OCI-LY3 (cell line): ENCODE results near the gene HEXIM1.

Source experiments
- H2AFZ ChIP-seq: fragments of 200-600, 300-600 bp; shearing (Covaris generic); 2 replicates; pipeline ENCODE4 v1.6.0; 2014; ENCODE audit warnings: antibody characterized with exemption, low read depth, low read length
- H3K27ac ChIP-seq: fragments of 200-600, 300-600 bp; sonication (generic); 2 replicates; pipeline ENCODE4 v1.5.1; 2014; ENCODE audit warnings: mild to moderate bottlenecking, low read length, moderate library complexity, mixed read lengths
- H3K27me3 ChIP-seq: fragments of 200-600, 300-600 bp; sonication (generic); 2 replicates; pipeline ENCODE4 v1.6.1; 2014; ENCODE audit warnings: low read depth, low read length, mixed read lengths
- H3K36me3 ChIP-seq: fragments of 200-600, 300-600 bp; sonication (generic); replicated peaks from 2 replicates; pipeline ENCODE3; 2014; ENCODE audit warnings: low read depth, low read length, mixed read lengths
- H3K4me1 ChIP-seq: fragments of 300-600, 200-600 bp; sonication (generic); 2 replicates; pipeline ENCODE4 v1.6.1; 2014; ENCODE audit warnings: low read length, mixed read lengths
- H3K4me2 ChIP-seq: fragments of 200-600, 300-600 bp; sonication (generic); 2 replicates; pipeline ENCODE4 v1.6.1; 2014; ENCODE audit warnings: low read length, mixed read lengths
- H3K4me3 ChIP-seq: fragments of 300-600, 200-600 bp; sonication (generic); 2 replicates; pipeline ENCODE4 v1.5.1; 2014; ENCODE audit warnings: antibody characterized with exemption, mild to moderate bottlenecking, low read length, moderate library complexity
- H3K79me2 ChIP-seq: fragments of 300-600, 200-600 bp; shearing (Covaris generic); 2 replicates; pipeline ENCODE4 v1.6.1; 2014; ENCODE audit warnings: mild to moderate bottlenecking, low read length, mixed read lengths
- H3K9ac ChIP-seq: fragments of 300-600, 200-600 bp; shearing (Covaris generic); 2 replicates; pipeline ENCODE4 v1.6.0; 2014; ENCODE audit warnings: mild to moderate bottlenecking, low read length, moderate library complexity
- H3K9me3 ChIP-seq: fragments of 200-600, 300-600 bp; shearing (Covaris generic); 2 replicates; pipeline ENCODE4 v1.6.1; 2014; ENCODE audit warnings: low read length, mixed read lengths; ENCODE audit not compliant: insufficient read depth
- H4K20me1 ChIP-seq: fragments of 200-600, 300-600 bp; sonication (generic); 2 replicates; pipeline ENCODE4 v1.6.1; 2016; ENCODE audit warnings: low read length, mixed read lengths; ENCODE audit not compliant: insufficient read depth
- EZH2phosphoT487 ChIP-seq: fragments of 200-600 bp; shearing (Covaris generic); IDR thresholded peaks from 2 replicates; pipeline ENCODE4 v1.6.1; 2018; ENCODE audit warnings: antibody characterized with exemption, mixed run types, low read depth
- TF ChIP-seq, protein P1 (sequence below): fragments of 200-600, 300-600 bp; sonication (generic); IDR thresholded peaks from 2 replicates; pipeline ENCODE4 v1.5.1; 2014; ENCODE audit warnings: antibody characterized with exemption, low read length, low read depth

Gene HEXIM1

DNA sequence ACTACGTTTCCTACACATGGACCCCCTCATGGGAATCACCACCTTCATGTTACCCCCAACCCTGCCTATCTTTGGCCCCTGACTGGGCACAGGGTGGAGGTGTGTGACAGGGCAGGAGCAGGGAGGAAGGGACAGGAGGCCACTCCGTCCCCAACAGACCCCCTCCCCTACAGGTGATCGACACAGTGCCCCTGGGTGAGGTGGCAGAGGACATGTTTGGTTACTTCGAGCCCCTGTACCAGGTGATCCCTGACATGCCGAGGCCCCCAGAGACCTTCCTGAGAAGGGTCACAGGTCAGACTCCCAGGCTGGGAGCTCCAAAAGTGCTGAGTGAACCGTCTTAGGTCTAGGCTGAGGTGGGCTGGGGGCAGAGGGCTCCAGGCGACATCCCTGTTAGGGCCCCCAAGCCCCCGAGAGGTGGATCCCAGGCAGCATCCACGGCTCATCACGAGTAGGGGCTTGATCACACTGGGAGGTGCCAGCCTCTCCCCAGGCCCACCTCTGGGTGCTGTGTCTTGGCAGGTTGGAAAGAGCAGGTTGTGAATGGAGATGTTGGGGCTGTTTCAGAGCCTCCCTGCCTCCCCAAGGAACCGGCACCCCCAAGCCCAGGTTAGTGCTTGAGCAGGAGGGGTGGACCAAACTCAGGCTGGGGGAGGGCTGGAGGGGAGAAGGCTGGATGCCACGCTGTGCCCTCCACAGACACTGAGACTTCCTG is 11.3 kb upstream of the HEXIM1 start:
- H3K9me3 ChIP-seq = no peaks in the 10 kb centered on the region
- H4K20me1 ChIP-seq = no peaks in the 10 kb centered on the region
- no peaks in the 10 kb centered on the region for H3K79me2 ChIP-seq
- no peak overlapping the region for H3K9ac ChIP-seq
- H2AFZ ChIP-seq = no peak overlapping the region
- no peak overlapping the region for H3K4me2 ChIP-seq
- peaks cover 8% of the 10 kb centered on the region for H3K4me1 ChIP-seq
- H3K4me3 ChIP-seq = no peak overlapping the region
- no peaks in the 10 kb centered on the region for H3K27me3 ChIP-seq
- no peak overlapping the region for H3K27ac ChIP-seq
- H3K36me3 ChIP-seq = no peaks in the 10 kb centered on the region
- TF ChIP-seq EZH2phosphoT487 = no peak
- TF ChIP-seq, protein P1, sequence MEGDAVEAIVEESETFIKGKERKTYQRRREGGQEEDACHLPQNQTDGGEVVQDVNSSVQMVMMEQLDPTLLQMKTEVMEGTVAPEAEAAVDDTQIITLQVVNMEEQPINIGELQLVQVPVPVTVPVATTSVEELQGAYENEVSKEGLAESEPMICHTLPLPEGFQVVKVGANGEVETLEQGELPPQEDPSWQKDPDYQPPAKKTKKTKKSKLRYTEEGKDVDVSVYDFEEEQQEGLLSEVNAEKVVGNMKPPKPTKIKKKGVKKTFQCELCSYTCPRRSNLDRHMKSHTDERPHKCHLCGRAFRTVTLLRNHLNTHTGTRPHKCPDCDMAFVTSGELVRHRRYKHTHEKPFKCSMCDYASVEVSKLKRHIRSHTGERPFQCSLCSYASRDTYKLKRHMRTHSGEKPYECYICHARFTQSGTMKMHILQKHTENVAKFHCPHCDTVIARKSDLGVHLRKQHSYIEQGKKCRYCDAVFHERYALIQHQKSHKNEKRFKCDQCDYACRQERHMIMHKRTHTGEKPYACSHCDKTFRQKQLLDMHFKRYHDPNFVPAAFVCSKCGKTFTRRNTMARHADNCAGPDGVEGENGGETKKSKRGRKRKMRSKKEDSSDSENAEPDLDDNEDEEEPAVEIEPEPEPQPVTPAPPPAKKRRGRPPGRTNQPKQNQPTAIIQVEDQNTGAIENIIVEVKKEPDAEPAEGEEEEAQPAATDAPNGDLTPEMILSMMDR = no peak

DNA sequence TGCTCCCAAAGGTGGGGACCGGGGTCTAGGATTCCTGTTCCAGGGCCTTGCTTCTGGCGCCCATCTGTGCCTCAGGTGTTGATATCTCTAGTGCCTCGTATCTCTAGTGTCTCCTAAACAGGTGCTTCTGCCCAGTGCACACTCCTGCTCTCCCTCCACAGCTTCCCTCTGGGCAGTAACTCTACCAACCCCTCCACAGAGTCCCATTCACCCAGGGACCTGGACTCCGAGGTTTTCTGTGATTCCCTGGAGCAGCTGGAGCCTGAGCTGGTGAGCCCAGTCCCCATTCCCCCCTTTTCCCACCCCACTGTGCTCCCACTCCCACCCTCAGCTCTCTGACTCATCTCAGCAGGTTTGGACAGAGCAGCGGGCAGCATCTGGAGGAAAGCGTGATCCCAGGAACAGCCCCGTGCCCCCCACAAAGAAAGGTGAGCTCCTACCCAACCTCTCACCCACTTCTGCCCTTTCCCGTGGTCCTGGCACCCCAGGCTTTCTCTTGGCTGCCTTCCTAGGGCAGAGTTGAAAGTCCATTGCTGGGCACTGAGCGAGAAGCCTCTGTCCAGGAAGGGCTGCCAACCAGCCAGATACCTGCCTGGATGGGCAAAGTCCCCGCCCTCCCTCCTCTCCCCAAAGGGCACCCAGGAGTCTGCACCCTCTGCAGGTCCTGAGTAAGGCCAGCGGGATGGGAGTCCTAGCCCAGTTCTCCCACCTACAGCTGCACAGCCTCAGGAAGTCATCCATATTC is 10.5 kb upstream of the HEXIM1 start:
- Histone ChIP-seq H3K9ac (no peak overlapping the region), H3K4me3 (no peak overlapping the region), H3K27me3 (no peaks in the 10 kb centered on the region), H3K4me2 (no peak overlapping the region), H2AFZ (no peak overlapping the region), H3K79me2 (no peaks in the 10 kb centered on the region), H3K36me3 (no peaks in the 10 kb centered on the region), H3K4me1 (peaks cover 8% of the 10 kb centered on the region), H4K20me1 (no peaks in the 10 kb centered on the region), H3K27ac (no peak overlapping the region), H3K9me3 (no peaks in the 10 kb centered on the region)
- no peak for TF ChIP-seq EZH2phosphoT487
- TF ChIP-seq, protein P1 = no peak

DNA sequence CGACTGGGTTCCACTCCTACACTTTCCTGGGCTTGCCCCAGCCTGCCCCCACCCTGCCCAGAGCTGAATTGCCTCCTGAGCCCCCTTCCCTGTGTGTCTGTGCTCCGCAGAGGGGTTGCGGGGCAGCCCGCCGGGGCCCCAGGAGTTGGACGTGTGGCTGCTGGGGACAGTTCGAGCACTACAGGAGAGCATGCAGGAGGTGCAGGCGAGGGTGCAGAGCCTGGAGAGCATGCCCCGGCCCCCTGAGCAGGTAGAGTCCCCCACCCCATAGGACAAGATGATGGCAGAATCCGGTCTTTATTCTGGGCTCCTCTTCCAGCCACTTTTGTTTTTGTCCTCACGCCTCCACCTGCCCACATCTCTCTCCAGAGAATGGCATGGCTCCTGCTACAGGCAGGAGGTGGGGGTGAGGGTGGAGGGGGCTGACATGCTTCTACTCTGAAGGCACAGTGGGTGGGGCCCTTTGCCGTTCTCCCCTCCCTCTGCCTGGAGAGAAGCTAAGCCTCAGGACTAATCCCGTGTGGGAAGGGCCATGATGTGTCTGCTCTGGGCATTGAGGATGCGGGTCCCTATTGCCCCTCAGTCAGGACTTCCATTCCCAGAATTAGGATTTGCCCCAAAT is 9.3 kb upstream of the HEXIM1 start:
- Histone ChIP-seq H3K27me3 (no peaks in the 10 kb centered on the region), H3K9ac (no peak overlapping the region), H2AFZ (no peak overlapping the region), H3K9me3 (no peaks in the 10 kb centered on the region), H3K4me2 (no peak overlapping the region), H3K36me3 (no peaks in the 10 kb centered on the region), H3K4me1 (peaks cover 8% of the 10 kb centered on the region), H3K4me3 (no peak overlapping the region), H3K27ac (no peak overlapping the region), H3K79me2 (no peaks in the 10 kb centered on the region), H4K20me1 (no peaks in the 10 kb centered on the region)
- TF ChIP-seq EZH2phosphoT487 = no peak
- TF ChIP-seq, protein P1 = no peak

DNA sequence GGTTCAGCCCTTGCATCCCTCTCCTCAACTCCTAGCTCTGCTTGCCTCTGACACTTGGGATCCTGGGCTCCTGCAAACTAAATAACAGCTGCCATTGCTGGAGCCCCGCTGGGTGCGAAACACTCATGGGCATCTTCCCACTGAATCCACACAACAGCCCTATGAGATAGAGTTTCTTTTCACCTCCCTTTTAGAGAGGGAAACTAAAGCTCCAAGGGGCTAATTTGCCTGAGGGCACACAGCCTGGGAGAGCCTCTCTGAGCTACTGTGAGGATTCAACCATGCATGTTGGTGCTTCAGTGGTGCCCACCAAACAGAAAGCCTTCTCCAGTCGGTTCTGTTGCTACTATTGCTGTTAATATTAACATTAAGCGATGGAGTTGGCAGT is 8.7 kb upstream of the HEXIM1 start:
- Histone ChIP-seq H3K9ac (no peak overlapping the region), H4K20me1 (no peaks in the 10 kb centered on the region), H3K27me3 (no peaks in the 10 kb centered on the region), H3K9me3 (no peaks in the 10 kb centered on the region), H3K4me3 (no peak overlapping the region), H3K4me1 (peaks cover 8% of the 10 kb centered on the region), H3K79me2 (no peaks in the 10 kb centered on the region), H3K36me3 (no peaks in the 10 kb centered on the region), H2AFZ (no peak overlapping the region), H3K4me2 (no peak overlapping the region), H3K27ac (no peak overlapping the region)
- TF ChIP-seq, protein P1 = no peak
- no peak for TF ChIP-seq EZH2phosphoT487
